Activated gamma-delta T cell (primary cell): ENCODE measurements around the gene IBSP.
A peak's percentile ranks its signal among the peaks of the same experiment; 100 is the strongest.

ENCODE experiments used
- DNase-seq: peaks from one replicate; lab custom pipeline; 2025; lab: John Stamatoyannopoulos, UW
- total RNA-seq, 2 donors: gene quantifications; one replicate each; lab custom pipeline; 2026; lab: John Stamatoyannopoulos, UW

Gene IBSP
- total RNA-seq: 0 reads per million in 2 donors

- DNase-seq: no peak
Observed at GRCh38 chr4:87799301-87800113, at the start of gene IBSP. Gene IBSP, plus strand, starts transcription at chr4:87799554. Its CDS starts 2,808 bp downstream, at chr4:87802362.

GRCh38 chr4:87749883-87750282, 49.5 kb upstream of the IBSP start:
- DNase-seq: no peak

GRCh38 chr4:87758270-87758669, 41.1 kb upstream of the IBSP start:
- no peak for DNase-seq

- no peak for DNase-seq
Observed at GRCh38 chr4:87762311-87762710, 37.0 kb upstream of the IBSP start.

- DNase-seq: no peak
Observed at GRCh38 chr4:87781569-87781968, 17.8 kb upstream of the IBSP start.

- no peak for DNase-seq
Observed at GRCh38 chr4:87783781-87784180, 15.6 kb upstream of the IBSP start.

- peak; percentile 1 for DNase-seq
Observed at GRCh38 chr4:87785731-87786509, 13.4 kb upstream of the IBSP start.

- DNase-seq: no peak
Observed at GRCh38 chr4:87802858-87803257, 3.5 kb downstream of the IBSP start.

- DNase-seq: no peak
Observed at GRCh38 chr4:87803421-87803820, 4.1 kb downstream of the IBSP start.

- no peak for DNase-seq
Observed at GRCh38 chr4:87804871-87805270, 5.5 kb downstream of the IBSP start.

GRCh38 chr4:87805971-87806370, 6.6 kb downstream of the IBSP start:
- no peak for DNase-seq

- DNase-seq: no peak
Observed at GRCh38 chr4:87806520-87806919, 7.2 kb downstream of the IBSP start.

- no peak for DNase-seq
Observed at GRCh38 chr4:87807402-87807801, 8.0 kb downstream of the IBSP start.

- no peak for DNase-seq
Observed at GRCh38 chr4:87811977-87812376, 12.6 kb downstream of the IBSP start.

- DNase-seq: no peak
Observed at GRCh38 chr4:87819281-87819919, 20.0 kb downstream of the IBSP start.

- no peak for DNase-seq
Observed at GRCh38 chr4:87823200-87823599, 23.8 kb downstream of the IBSP start.

GRCh38 chr4:87823724-87824123, 24.4 kb downstream of the IBSP start:
- DNase-seq: no peak

- no peak for DNase-seq
Observed at GRCh38 chr4:87824352-87824751, 25.0 kb downstream of the IBSP start.

- DNase-seq: no peak
Observed at GRCh38 chr4:87832669-87833068, 33.3 kb downstream of the IBSP start, which contains the start of gene MEPE. Gene MEPE, plus strand, starts transcription at chr4:87832969. Its CDS starts 1,746 bp downstream, at chr4:87834715.

GRCh38 chr4:87834401-87834800, 35.0 kb downstream of the IBSP start:
- no peak for DNase-seq

GRCh38 chr4:87835197-87835596, 35.8 kb downstream of the IBSP start:
- DNase-seq: no peak

- no peak for DNase-seq
Observed at GRCh38 chr4:87835743-87836142, 36.4 kb downstream of the IBSP start.
